HepG2 (cell line): ENCODE measurements around the gene CCDC57. TPM values are rescaled to one million over a fixed set of nuclear protein-coding genes. Genes with fewer than 3 reads are reported as not detected.

Experiments used
- CCDC6 ChIP-seq: sonication (generic); formaldehyde crosslinking; IDR thresholded peaks from 2 replicates; pipeline ENCODE4 v1.8.1; 2022; ENCODE audit warnings: mild to moderate bottlenecking, missing genetic modification reagents, moderate library complexity
- CENPT ChIP-seq: sonication (generic); formaldehyde crosslinking; IDR thresholded peaks from 2 replicates; pipeline ENCODE4 v1.8.0; 2022; ENCODE audit warnings: low read depth, mild to moderate bottlenecking, moderate library complexity, missing genetic modification reagents
- ESRRA ChIP-seq: sonication (generic); formaldehyde crosslinking; IDR thresholded peaks from 2 replicates; pipeline ENCODE4 v1.5.1; 2020; ENCODE audit warnings: mild to moderate bottlenecking, low read depth, missing genetic modification reagents
- HDAC2 ChIP-seq: sonication (generic); formaldehyde crosslinking; IDR thresholded peaks from 2 replicates; pipeline ENCODE4 v1.4.0; 2020; ENCODE audit warnings: missing genetic modification reagents
- LBX2 ChIP-seq: sonication (generic); formaldehyde crosslinking; IDR thresholded peaks from 2 replicates; pipeline ENCODE4 v1.5.0; 2020; ENCODE audit warnings: missing genetic modification reagents, mild to moderate bottlenecking, borderline replicate concordance
- MLX ChIP-seq: IDR thresholded peaks from 2 replicates; pipeline ENCODE4 v1.6.1; 2016
- MTF2 ChIP-seq: sonication (generic); formaldehyde crosslinking; IDR thresholded peaks from 2 replicates; pipeline ENCODE4 v1.5.0; 2020; ENCODE audit warnings: missing genetic modification reagents, borderline replicate concordance
- PRDM10 ChIP-seq: sonication (generic); formaldehyde crosslinking; IDR thresholded peaks from 2 replicates; pipeline ENCODE4 v1.4.0; 2020; ENCODE audit warnings: low read depth, missing genetic modification reagents
- PRDM15 ChIP-seq: sonication (generic); formaldehyde crosslinking; IDR thresholded peaks from 2 replicates; pipeline ENCODE4 v1.4.0; 2020; ENCODE audit warnings: missing genetic modification reagents
- PRMT3 ChIP-seq: sonication (generic); formaldehyde crosslinking; IDR thresholded peaks from 2 replicates; pipeline ENCODE4 v1.8.1; 2022; ENCODE audit warnings: low read depth, mild to moderate bottlenecking, moderate library complexity, missing genetic modification reagents, borderline replicate concordance
- TGIF2 ChIP-seq: IDR thresholded peaks from 2 replicates; pipeline ENCODE4 v1.6.1; 2016; ENCODE audit warnings: control low read depth, missing compliant biosample characterization
- ZBTB38 ChIP-seq: sonication (generic); formaldehyde crosslinking; IDR thresholded peaks from 2 replicates; pipeline ENCODE4 v1.5.1; 2020; ENCODE audit warnings: mild to moderate bottlenecking, missing genetic modification reagents
- ZFP62 ChIP-seq: sonication (generic); formaldehyde crosslinking; IDR thresholded peaks from 2 replicates; pipeline ENCODE4 v1.4.0; 2020; ENCODE audit warnings: missing genetic modification reagents
- ZNF276 ChIP-seq: sonication (generic); formaldehyde crosslinking; IDR thresholded peaks from 2 replicates; pipeline ENCODE4 v1.4.0; 2020; ENCODE audit warnings: mild to moderate bottlenecking, low read depth, missing genetic modification reagents
- ZNF335 ChIP-seq: sonication (generic); formaldehyde crosslinking; IDR thresholded peaks from 2 replicates; pipeline ENCODE4 v1.4.0; 2020; ENCODE audit warnings: missing genetic modification reagents
- ZNF451 ChIP-seq: sonication (generic); formaldehyde crosslinking; IDR thresholded peaks from 2 replicates; pipeline ENCODE4 v1.5.0; 2020; ENCODE audit warnings: mild to moderate bottlenecking, missing genetic modification reagents
- ZNF7 ChIP-seq: IDR thresholded peaks from 2 replicates; pipeline ENCODE4 v1.6.1; 2016; ENCODE audit warnings: missing biosample characterization, missing genetic modification reagents
- ZNF816 ChIP-seq: sonication (generic); formaldehyde crosslinking; IDR thresholded peaks from 2 replicates; pipeline ENCODE4 v1.8.0; 2022; ENCODE audit warnings: missing genetic modification reagents, mild to moderate bottlenecking, borderline replicate concordance
- ZSCAN12 ChIP-seq: sonication (generic); formaldehyde crosslinking; IDR thresholded peaks from 2 replicates; pipeline ENCODE4 v1.9.0; 2021; ENCODE audit warnings: mild to moderate bottlenecking, missing genetic modification reagents
- polyA plus RNA-seq, 8 experiments: library from polyadenylated mRNA; depleted of rRNA in 3 of 8; stranded (reverse) in 7 of 8; unstranded in 1 of 8; fragments of >200 nt; fragmentation: Illumina TruSeq in 4 of 8; extraction: Trizol in 4 of 8; gene quantifications; 2 replicates each; pipeline versions ENCODE4 v1.2.1 to v1.2.3, GENCODE V29; 2011 to 2016; ENCODE audit warnings: low read depth in 4 of 8, missing spikeins in 1 of 8, mixed read lengths in 1 of 8; ENCODE audit not compliant: insufficient read depth in 1 of 8
- total RNA-seq, 5 experiments: library from RNA; depleted of rRNA; stranded (reverse); fragments of >200 nt; fragmentation: Illumina TruSeq; extraction: Trizol; gene quantifications; 2 replicates each; pipeline ENCODE4 v1.2.3, GENCODE V29; 2016; ENCODE audit warnings: low read depth in 1 of 5

The CCDC57 gene
- total and polyA plus RNA-seq, 2 of the 13 experiments (the other 11 are each of a cell fraction or from before 2014, with no cell fraction given), result 59.3 to 59.9 TPM

- TF ChIP-seq PRDM15 (CRISPR knock-in tag), result 0 out of 2 replicates have a peak, but pooled peaks have one; percentile 13
- TF ChIP-seq ZNF276 (CRISPR knock-in tag), result 0 out of 2 replicates have a peak, but pooled peaks have one; percentile 63
- TF ChIP-seq ZNF451 (CRISPR knock-in tag), result peak; percentile 43
- peak; percentile 43; the same call in 1 of the 2 replicates for TF ChIP-seq PRDM10 (CRISPR knock-in tag)
- TF ChIP-seq PRMT3 (CRISPR knock-in tag), result no peak
- peak; percentile 87 for TF ChIP-seq ZBTB38 (CRISPR knock-in tag)
- TF ChIP-seq ESRRA, result peak; percentile 48; the same call in 1 of the 2 replicates
- no peak; the same call in 1 of the 2 replicates for TF ChIP-seq ZNF7 (CRISPR knock-in tag)
- peak; percentile 80; the same call in 1 of the 2 replicates for TF ChIP-seq LBX2
- TF ChIP-seq ZNF335 (CRISPR knock-in tag), result peak; percentile 72; the same call in 1 of the 2 replicates
- TF ChIP-seq ZNF816, result 0 out of 2 replicates have a peak, but pooled peaks have one; percentile 42
- peak; percentile 91; the same call in 1 of the 2 replicates for TF ChIP-seq CENPT (CRISPR knock-in tag)
- peak; percentile 83 for TF ChIP-seq HDAC2 (CRISPR knock-in tag)
- TF ChIP-seq ZSCAN12 (CRISPR knock-in tag), result no peak
- TF ChIP-seq CCDC6, result no peak
- peak; percentile 84 for TF ChIP-seq TGIF2 (CRISPR knock-in tag)
- 0 out of 2 replicates have a peak, but pooled peaks have one; percentile 62 for TF ChIP-seq MTF2 (CRISPR knock-in tag)
- peak; percentile 73 for TF ChIP-seq MLX
- no peak for TF ChIP-seq ZFP62 (CRISPR knock-in tag)
Measured at GRCh38 chr17:82217530-82218204, 5.0 kb upstream of the CCDC57 start (continued).
